Anterior cingulate cortex (tissue), 58 donors: ENCODE results near the gene RNF168.
"Not testable (repeated sequence)": the region's sequence is repeated elsewhere in the genome, so short reads cannot be mapped to it uniquely, and the experiment has no call there.

Experiments used
- DNase-seq, 58 donors: peaks; one replicate each; lab custom pipeline; 2025; lab: John Stamatoyannopoulos, UW

RNF168 gene

GRCh38 chr3:196517919-196518318 is 14.4 kb upstream of the RNF168 start:
- DNase-seq: no peak

GRCh38 chr3:196517162-196517800 is 13.7 kb upstream of the RNF168 start:
- DNase-seq: no peak

GRCh38 chr3:196514913-196515621 is 11.5 kb upstream of the RNF168 start, which contains the start of gene SMCO1:
TSS of gene SMCO1 (minus strand) at chr3:196515346. CDS start at chr3:196515209, 137 bp downstream.
- no peak for DNase-seq

DNA sequence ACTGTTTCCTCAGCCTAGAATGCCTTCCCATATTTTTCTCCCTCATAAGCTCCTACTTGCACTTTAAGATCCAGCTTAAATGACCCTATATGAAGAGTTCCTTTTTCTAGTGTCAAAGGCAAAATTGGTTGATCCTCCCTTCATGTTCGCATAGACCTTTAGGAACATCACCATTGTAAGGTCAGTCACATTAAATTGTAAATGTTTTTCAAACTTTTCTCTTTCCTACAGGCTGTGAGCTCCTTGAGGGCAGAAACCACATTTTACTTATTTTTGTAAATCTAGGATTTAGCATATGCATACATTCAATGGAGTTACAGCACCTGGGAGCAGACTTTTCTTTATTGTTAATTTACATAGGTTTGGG is 10.8 kb upstream of the RNF168 start:
- DNase-seq: no peak

GRCh38 chr3:196513697-196514349 is 10.3 kb upstream of the RNF168 start:
- DNase-seq: no peak

- not testable (repeated sequence) for DNase-seq
Measured at GRCh38 chr3:196511646-196512425, 8.3 kb upstream of the RNF168 start.

GRCh38 chr3:196511108-196511507 is 7.5 kb upstream of the RNF168 start:
- not testable (repeated sequence) for DNase-seq

DNA sequence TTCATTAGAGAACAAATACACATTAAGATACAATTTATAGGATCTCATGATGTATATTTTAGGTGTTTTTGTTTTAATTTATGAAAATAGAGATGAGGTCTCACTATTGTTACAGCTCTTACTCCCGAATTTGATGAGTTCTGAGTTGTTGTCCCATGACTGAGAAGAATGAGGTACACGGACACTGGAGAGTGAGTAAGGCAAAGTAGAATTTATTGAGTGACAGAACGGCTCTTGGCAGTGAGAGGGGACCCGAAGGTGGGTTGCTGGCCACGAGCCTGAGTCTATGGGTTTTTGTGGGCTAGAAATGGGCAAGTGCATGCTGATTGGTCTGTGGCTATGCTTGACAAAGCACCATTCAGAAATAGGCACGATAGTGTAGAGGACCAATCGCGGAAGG is 3.1 kb upstream of the RNF168 start:
- no peak for DNase-seq

GRCh38 chr3:196504556-196504955 is 988 bp upstream of the RNF168 start:
- DNase-seq: no peak

DNA sequence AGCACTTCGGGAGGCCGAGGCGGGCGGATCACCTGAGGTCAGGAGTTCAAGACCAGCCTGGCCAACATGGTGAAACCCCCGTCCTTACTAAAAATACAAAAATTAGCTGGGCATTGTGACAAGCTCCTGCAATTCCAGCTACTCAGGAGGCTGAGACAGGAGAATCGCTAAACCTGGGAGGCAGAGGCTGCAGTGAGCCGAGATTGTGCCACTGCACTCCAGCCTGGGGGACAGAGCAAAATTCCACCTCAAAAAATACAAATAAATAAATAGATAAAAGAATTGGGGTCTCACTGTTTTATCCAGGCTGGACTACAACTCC is 470 bp upstream of the RNF168 start:
- DNase-seq: not testable (repeated sequence)

DNA sequence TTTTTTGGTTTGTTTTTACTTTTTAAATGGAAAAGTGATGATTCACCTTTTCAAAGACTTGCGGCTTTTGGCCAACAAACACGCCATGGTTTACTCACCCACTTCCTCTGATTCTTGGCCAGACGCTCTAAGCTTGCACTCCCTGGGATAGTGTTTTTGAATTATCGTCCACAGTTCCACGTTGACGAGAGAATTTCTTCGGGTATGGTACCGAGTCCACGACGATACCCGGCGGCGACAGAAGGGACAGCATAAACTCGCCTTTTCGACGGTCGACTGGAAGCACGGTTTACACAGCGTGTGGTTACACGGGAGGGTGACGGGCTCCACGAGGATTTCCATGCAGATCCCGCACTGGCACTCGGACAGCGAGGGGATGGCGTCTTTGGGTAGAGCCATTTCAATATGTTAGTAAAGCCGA is 783 bp downstream of the RNF168 start:
- peak in 39 of 58 donors; percentile 5 to 64 (median 25) for DNase-seq

- DNase-seq: no peak
Measured at GRCh38 chr3:196501316-196502044, 2.1 kb downstream of the RNF168 start.

DNA sequence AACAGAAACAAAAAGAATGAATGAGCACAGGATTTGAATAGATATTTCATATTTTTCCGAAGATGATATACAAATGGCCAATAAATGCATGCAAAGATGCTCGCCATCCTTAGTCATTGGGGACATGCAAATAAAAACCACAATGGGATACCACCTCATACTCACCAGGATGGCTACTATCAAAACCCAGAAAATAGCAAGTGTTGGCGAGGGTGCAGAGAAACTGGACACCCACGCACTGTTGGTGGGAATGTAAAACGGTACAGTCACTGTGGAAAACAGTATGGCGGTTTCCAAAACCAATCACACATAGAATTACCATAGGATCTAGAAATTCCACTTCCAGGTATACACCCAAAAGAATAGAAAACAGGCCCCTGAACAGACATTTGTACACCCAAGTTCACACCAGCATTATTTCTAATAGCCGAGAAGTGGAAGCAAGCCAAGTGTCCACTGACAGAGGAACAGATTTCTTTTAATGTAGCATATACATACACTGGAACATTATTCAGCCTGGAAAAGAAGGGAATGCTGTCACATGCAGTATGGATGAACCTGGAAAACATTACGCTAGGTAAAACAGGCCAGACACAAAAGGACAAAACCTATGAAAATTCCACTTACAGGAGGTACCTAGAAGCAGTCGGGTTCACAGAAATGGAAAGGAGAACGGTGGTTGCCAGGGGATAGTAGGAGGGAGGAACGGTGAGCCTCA is 3.6 kb downstream of the RNF168 start:
- no peak for DNase-seq

- DNase-seq: no peak
Measured at GRCh38 chr3:196499061-196499460, 4.5 kb downstream of the RNF168 start.

DNA sequence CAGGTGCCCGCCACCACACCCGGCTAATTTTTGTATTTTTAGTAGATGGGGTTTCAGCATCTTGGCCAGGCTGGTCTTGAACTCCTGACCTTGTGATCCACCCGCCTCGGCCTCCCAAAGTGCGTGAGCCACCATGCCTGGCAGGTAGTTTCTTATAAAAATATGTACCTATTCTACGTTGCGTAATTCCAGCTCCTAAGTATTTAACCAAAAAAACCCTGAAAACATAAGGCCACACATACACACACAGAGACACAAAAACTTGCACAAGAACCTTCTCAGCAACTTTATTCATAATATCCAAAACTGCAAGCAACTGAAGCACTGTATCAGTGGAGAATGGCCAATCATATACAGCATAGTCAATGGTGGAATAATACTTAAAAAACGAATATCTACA is 5.3 kb downstream of the RNF168 start:
- DNase-seq: no peak

GRCh38 chr3:196496183-196496582 is 7.4 kb downstream of the RNF168 start:
- DNase-seq: no peak

GRCh38 chr3:196493292-196493691 is 10.3 kb downstream of the RNF168 start:
- no peak for DNase-seq

DNA sequence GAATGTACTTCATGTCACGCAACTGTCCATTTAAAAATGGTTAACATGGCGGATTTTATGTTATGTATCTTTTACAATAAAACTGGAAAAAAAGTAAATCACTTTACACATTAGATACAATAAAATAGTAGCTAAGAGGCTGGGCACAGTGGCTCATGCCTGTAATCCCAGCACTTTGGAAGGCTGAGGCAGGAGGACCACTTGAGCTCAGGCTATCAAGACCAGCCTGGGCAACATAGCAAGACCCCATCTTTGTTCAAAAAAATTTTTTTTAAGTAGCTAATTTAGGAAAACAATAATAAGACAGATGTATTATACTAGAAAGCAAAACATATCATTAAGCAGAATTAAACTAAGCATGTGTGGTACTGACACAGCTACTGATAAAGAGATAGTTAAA is 11.5 kb downstream of the RNF168 start:
- DNase-seq: no peak

GRCh38 chr3:196489747-196490146 is 13.8 kb downstream of the RNF168 start:
- no peak for DNase-seq

DNA sequence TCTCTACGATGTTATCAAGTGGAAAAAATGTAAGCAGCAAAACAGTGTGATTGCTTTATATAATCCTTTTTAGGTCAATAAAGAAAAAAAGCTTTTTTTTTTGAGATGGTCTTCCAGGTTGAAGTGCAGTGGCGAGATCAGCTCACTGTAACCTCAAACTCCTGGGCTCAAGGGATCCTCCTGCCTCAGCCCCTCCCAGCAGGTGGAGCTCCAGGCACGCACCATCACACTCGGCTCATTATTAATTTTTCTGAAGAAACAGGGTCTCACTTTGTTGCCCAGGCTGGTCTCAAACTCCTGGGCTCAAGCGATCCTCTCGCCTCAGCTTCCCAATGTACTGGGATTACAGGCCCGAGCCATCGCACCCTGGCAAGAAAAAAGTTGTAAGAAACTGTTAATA is 17.3 kb downstream of the RNF168 start:
- DNase-seq: no peak
